RWPE1 (cell line): ENCODE data around the gene CEP57L1.

Experiments used
- CTCF ChIA-PET: fragments of 350-600 bp; sonication (Branson Sonifier 250); formaldehyde crosslinking; extraction: SDS; loops from one replicate; lab custom pipeline; 2021; lab: Yijun Ruan, JAX
- POLR2A ChIA-PET: fragments of 400-600 bp; formaldehyde crosslinking; extraction: SDS; loops from one replicate; lab custom pipeline; 2020; ENCODE audit warnings: antibody characterized with exemption; ENCODE audit not compliant: low non-redundant PET; lab: Yijun Ruan, JAX
- DNase-seq: peaks from one replicate; pipeline ENCODE4 v3.0.0; 2012; ENCODE audit warnings: low spot score
- H3K27ac ChIP-seq: fragments of 450-650 bp; 2 replicates; pipeline ENCODE4 v1.5.1; 2017
- TF ChIP-seq, protein P1 (sequence below): fragments of 450-650 bp; conservative IDR thresholded peaks from 2 replicates; pipeline ENCODE4 v1.5.1; 2017; ENCODE audit warnings: low read depth, mild to moderate bottlenecking

Gene CEP57L1

DNA sequence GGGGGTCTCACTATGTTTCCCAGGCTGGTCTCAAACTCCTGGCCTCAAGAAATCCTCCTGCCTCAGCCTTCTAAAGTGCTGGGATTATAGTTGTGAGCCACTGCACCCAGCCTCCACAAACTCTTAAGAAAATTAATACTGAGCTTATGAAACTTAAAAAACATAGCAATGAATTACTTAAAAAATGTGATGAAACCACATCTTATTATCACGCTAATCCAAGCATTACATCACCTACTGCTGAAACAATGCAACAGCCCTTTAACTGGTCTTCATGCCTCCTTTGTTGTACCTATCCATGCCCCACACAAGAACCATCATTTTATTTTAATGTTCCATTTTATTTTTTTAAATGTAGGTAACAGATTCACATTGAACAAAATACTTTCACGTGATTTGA lies 25.6 kb upstream of the CEP57L1 start:
- TF ChIP-seq, protein P1, sequence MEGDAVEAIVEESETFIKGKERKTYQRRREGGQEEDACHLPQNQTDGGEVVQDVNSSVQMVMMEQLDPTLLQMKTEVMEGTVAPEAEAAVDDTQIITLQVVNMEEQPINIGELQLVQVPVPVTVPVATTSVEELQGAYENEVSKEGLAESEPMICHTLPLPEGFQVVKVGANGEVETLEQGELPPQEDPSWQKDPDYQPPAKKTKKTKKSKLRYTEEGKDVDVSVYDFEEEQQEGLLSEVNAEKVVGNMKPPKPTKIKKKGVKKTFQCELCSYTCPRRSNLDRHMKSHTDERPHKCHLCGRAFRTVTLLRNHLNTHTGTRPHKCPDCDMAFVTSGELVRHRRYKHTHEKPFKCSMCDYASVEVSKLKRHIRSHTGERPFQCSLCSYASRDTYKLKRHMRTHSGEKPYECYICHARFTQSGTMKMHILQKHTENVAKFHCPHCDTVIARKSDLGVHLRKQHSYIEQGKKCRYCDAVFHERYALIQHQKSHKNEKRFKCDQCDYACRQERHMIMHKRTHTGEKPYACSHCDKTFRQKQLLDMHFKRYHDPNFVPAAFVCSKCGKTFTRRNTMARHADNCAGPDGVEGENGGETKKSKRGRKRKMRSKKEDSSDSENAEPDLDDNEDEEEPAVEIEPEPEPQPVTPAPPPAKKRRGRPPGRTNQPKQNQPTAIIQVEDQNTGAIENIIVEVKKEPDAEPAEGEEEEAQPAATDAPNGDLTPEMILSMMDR = no peak
- no peak for DNase-seq
- H3K27ac ChIP-seq = no peak overlapping the region
- CTCF ChIA-PET = no interaction called here
- POLR2A ChIA-PET = no interaction called here

DNA sequence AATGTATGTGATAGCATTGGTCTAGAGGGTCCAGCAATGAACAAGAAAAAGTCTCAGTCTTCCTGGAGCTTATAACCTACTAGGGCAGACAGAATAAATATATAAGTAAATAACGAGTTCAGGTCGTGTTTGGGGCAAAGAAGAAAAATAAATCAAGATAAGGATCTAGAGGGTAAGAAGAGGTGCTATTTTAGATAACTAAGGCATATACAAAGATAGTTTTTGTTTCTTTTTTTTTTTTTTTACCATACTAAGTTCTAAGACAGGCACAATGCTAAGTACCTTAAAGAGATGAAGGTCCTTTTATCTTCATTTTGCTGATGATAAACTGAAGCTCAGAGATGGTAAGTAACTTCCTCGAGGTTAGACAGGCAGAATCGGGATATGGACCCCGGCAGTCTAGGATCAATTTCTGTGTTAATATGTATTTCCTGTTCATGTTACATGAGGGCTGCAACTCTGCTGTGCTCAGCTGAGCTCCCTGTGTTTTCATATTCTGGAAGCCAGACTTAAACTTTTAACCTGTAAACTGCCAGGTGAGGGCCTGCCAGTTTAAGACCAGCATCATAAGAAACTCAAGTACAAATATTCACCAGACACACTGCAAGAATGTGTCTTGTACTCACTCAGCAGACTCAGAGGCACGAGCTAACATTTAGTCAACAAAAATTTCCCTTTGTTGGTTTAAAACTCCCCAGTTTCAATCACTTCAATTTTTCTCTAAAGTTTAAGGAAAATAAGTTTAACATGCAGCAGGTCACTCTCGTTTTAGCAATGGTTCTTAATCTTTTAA lies 24.0 kb upstream of the CEP57L1 start:
- POLR2A ChIA-PET = no interaction called here

DNA sequence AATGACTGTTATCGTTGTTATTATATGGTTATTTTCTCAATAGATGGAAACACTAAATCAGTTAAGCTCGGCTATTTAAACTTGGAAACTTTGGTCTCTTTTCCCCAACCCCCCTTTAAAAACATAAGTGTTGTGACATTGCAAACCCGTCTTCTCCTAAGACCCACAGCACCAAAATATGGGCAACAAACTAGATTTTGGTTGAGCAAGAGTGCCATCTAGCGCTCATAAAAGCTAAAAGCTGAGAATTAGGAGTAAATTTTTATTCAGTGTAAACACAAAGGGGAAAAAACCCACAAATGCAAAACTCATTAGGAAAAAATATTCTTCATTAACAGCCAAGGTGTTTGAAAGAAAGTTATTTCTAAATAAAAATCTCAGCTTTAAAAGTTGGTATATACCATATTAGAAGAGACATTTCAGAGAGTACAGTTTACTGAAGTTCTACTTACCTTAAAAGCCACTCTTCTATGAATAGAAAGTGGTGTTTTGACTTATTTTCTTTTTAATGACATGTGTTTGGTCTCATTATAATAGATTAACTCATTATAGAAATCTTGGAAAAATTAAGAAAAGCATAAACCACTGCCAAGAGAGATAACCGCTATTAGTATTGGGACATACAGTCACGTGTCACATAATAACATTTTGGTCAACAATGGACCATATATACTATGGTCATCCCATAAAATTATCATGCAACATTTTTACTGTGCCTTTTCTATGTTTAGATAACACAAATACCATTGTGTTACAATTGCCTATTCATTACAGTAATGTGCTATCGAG lies 21.8 kb upstream of the CEP57L1 start:
- POLR2A ChIA-PET = no interaction called here
- CTCF ChIA-PET = interaction anchor here (0.5 to 1.9 kb wide), 14 partner anchors 9 to 1816 kb away, joined by 3 to 11 read pairs (median 4); partner anchors contain the start of gene ARMC2
- peak; percentile 40 for DNase-seq
- TF ChIP-seq, protein P1 = peak; percentile 66
- no peak overlapping the region for H3K27ac ChIP-seq

More for the DNA sequence above, 24.0 kb upstream of the CEP57L1 start:
- H3K27ac ChIP-seq = no peak overlapping the region
- CTCF ChIA-PET = interaction anchor here (0.6 kb wide), 1 partner anchor 280 kb away, joined by 3 read pairs; no protein-coding TSS in a partner anchor
- TF ChIP-seq, protein P1 = no peak
- DNase-seq = no peak

DNA sequence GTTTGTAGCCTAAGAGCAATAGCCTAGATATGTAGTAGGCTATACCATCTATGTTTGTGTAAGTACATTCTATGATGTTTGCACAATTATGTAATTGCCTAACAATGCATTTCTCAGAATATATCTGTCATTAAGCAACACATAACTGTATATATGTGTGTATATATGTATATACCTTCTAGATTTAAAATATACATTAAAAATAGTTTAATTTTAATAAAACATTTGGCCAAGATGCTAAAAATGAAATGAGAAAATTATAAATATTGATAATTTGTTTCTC lies 21.2 kb upstream of the CEP57L1 start:
- H3K27ac ChIP-seq = no peak overlapping the region
- DNase-seq = no peak
- TF ChIP-seq, protein P1 = no peak
- CTCF ChIA-PET = interaction anchor here (0.5 to 1.9 kb wide), 6 partner anchors 12 to 1024 kb away, joined by 3 to 11 read pairs (median 6); partner anchors contain the start of gene ARMC2
- POLR2A ChIA-PET = no interaction called here

DNA sequence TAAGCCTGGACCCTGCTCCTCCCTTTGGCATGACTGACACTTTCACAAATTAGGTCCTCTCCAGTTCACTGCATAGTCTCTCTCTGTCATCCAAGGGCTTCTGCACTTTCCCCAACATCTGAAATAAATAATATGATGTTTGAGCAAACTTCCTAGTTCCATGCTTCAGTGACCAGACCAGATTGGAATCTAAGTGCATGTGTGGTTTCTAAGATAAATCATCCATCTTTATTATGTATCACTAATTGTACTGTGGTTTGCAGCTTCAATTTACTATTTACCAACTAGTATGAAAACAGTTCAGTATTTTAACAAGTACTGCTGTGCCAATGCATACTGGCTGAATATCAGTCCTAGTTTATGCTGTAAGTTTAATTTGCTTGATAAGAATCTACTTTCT lies 19.4 kb upstream of the CEP57L1 start:
- DNase-seq = no peak
- CTCF ChIA-PET = no interaction called here
- TF ChIP-seq, protein P1 = no peak
- POLR2A ChIA-PET = no interaction called here
- no peak overlapping the region for H3K27ac ChIP-seq

DNA sequence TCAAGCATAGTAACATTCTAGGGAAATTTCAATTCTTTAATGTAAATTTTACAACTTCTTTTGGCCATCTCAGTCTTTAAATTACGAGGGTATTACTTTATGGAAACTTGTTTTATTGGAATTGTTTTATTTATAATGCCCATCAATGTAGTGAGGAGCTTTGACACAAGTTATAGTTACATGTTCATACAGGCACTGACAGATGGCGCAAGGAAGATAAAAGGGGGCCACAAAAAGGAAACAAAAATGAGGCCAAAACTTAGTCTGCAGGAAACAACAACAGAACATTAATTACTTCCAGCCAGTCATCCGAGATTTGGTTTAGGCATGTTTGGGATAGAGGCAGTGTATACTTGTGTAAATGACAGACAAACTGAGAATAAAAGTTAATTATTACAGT lies 18.9 kb upstream of the CEP57L1 start:
- CTCF ChIA-PET = interaction anchor here (0.6 kb wide), 1 partner anchor 393 kb away, joined by 4 read pairs; no protein-coding TSS in a partner anchor
- TF ChIP-seq, protein P1 = no peak
- H3K27ac ChIP-seq = no peak overlapping the region
- POLR2A ChIA-PET = no interaction called here
- DNase-seq = no peak
